Measurements from ENCODE around the gene TMC4.

DNA sequence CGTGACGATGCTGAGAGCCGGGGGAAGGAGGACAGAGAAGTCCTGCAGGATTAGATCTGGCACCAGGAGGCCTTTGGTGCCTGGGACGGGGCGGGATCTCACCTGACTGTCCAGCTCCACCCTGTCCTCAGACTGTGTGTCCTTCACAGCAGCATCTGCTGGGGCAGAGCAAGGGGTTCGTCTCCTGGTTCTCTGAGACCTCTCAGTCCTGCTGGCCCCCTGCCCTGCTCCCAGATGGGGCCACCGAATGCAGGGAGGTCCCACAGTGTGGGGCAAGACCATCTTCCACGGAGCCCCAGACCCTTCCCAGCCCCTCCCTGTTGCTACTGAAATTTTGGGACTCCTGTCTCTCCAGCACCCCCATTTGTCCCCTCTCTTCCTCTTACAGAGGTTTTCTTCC, 45.3 kb upstream of the TMC4 start:
- TF ChIP-seq, protein P1, sequence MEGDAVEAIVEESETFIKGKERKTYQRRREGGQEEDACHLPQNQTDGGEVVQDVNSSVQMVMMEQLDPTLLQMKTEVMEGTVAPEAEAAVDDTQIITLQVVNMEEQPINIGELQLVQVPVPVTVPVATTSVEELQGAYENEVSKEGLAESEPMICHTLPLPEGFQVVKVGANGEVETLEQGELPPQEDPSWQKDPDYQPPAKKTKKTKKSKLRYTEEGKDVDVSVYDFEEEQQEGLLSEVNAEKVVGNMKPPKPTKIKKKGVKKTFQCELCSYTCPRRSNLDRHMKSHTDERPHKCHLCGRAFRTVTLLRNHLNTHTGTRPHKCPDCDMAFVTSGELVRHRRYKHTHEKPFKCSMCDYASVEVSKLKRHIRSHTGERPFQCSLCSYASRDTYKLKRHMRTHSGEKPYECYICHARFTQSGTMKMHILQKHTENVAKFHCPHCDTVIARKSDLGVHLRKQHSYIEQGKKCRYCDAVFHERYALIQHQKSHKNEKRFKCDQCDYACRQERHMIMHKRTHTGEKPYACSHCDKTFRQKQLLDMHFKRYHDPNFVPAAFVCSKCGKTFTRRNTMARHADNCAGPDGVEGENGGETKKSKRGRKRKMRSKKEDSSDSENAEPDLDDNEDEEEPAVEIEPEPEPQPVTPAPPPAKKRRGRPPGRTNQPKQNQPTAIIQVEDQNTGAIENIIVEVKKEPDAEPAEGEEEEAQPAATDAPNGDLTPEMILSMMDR (IDR thresholded peaks at IDR 0.05): no peak
- TF ChIP-seq EP300 (IDR thresholded peaks at IDR 0.05) (no peak), POLR2A (IDR thresholded peaks at IDR 0.05) (no peak)
